HEK293T (cell line): Measurements from ENCODE around the gene HNRNPLL.
"Not testable (repeated sequence)": the region's sequence is repeated elsewhere in the genome, so short reads cannot be mapped to it uniquely, and the experiment has no call there.

ENCODE experiments used
- CTCF ChIA-PET: fragments of 350-600 bp; formaldehyde crosslinking; extraction: SDS; loops from one replicate; lab custom pipeline; 2021; ENCODE audit warnings: antibody characterized with exemption, inconsistent platforms; lab: Yijun Ruan, JAX
- POLR2A ChIA-PET: fragments of 350-600 bp; formaldehyde crosslinking; extraction: SDS; loops from one replicate; lab custom pipeline; 2020; ENCODE audit warnings: antibody characterized with exemption, inconsistent platforms; lab: Yijun Ruan, JAX
- DNase-seq: peaks from one replicate; pipeline ENCODE4 v3.0.0; 2012; ENCODE audit warnings: mixed read lengths; ENCODE audit errors: extremely low spot score
- ARNT ChIP-seq: fragments of 450-650 bp; IDR thresholded peaks from 2 replicates; pipeline ENCODE4 v1.6.1; 2017; ENCODE audit warnings: mild to moderate bottlenecking
- BHLHE40 ChIP-seq: fragments of 450-650 bp; IDR thresholded peaks from 2 replicates; pipeline ENCODE4 v1.6.1; 2016; ENCODE audit warnings: mild to moderate bottlenecking, moderate library complexity, borderline replicate concordance
- CTBP1 ChIP-seq: fragments of 450-650 bp; IDR thresholded peaks from 2 replicates; pipeline ENCODE4 v1.6.1; 2016; ENCODE audit warnings: borderline replicate concordance
- ELF4 ChIP-seq: fragments of 450-650 bp; IDR thresholded peaks from 2 replicates; pipeline ENCODE4 v1.6.1; 2017; ENCODE audit warnings: antibody characterized with exemption
- FOXA1 ChIP-seq: fragments of 450-650 bp; IDR thresholded peaks from 2 replicates; pipeline ENCODE4 v1.6.1; 2016; ENCODE audit warnings: mild to moderate bottlenecking
- FOXK2 ChIP-seq: fragments of 450-650 bp; IDR thresholded peaks from 2 replicates; pipeline ENCODE4 v1.6.1; 2016; ENCODE audit warnings: mild to moderate bottlenecking
- FOXM1 ChIP-seq: fragments of 450-650 bp; IDR thresholded peaks from 2 replicates; pipeline ENCODE4 v1.6.1; 2017; ENCODE audit warnings: mild to moderate bottlenecking, borderline replicate concordance
- HDGF ChIP-seq: fragments of 450-650 bp; IDR thresholded peaks from 2 replicates; pipeline ENCODE4 v1.6.1; 2017; ENCODE audit warnings: antibody characterized with exemption, borderline replicate concordance
- L3MBTL2 ChIP-seq: fragments of 450-650 bp; conservative IDR thresholded peaks from 2 replicates; pipeline ENCODE4 v1.6.1; 2016; ENCODE audit warnings: mild to moderate bottlenecking
- LEF1 ChIP-seq: fragments of 450-650 bp; IDR thresholded peaks from 2 replicates; pipeline ENCODE4 v1.6.1; 2017; ENCODE audit warnings: mild to moderate bottlenecking, borderline replicate concordance
- NFRKB ChIP-seq: fragments of 450-650 bp; IDR thresholded peaks from 2 replicates; pipeline ENCODE4 v1.6.1; 2016; ENCODE audit warnings: mild to moderate bottlenecking, moderate library complexity
- PKNOX1 ChIP-seq: fragments of 450-650 bp; IDR thresholded peaks from 2 replicates; pipeline ENCODE4 v1.6.1; 2016
- SP1 ChIP-seq: fragments of 450-650 bp; IDR thresholded peaks from 2 replicates; pipeline ENCODE4 v1.6.1; 2017
- SUZ12 ChIP-seq: fragments of 450-650 bp; IDR thresholded peaks from 2 replicates; pipeline ENCODE4 v1.6.1; 2016; ENCODE audit warnings: mild to moderate bottlenecking
- TARDBP ChIP-seq: fragments of 450-650 bp; IDR thresholded peaks from 2 replicates; pipeline ENCODE4 v1.6.1; 2016
- ZNF384 ChIP-seq: fragments of 450-650 bp; IDR thresholded peaks from 2 replicates; pipeline ENCODE4 v1.6.1; 2016

The HNRNPLL gene

GRCh38 chr2:38549071-38549704, 53.5 kb downstream of the HNRNPLL start:
- no peak for DNase-seq
- TF ChIP-seq FOXA1 (no peak), L3MBTL2 (no peak), ELF4 (no peak), HDGF (no peak), FOXM1 (no peak)
- ChIA-PET CTCF (interaction anchor here (1.3 kb wide), 1 partner anchor 13 kb away, joined by 4 read pairs; no protein-coding TSS in a partner anchor), POLR2A (no interaction called here)

GRCh38 chr2:38547791-38548190, 54.9 kb downstream of the HNRNPLL start:
- no peak for TF ChIP-seq FOXK2
- no peak for TF ChIP-seq NFRKB
- TF ChIP-seq FOXM1 = no peak
- TF ChIP-seq CTBP1 = no peak
- TF ChIP-seq ARNT = no peak
- no peak for TF ChIP-seq LEF1
- no peak for TF ChIP-seq FOXA1
- TF ChIP-seq HDGF = no peak
- TF ChIP-seq BHLHE40 = no peak
- no peak for TF ChIP-seq PKNOX1
- no peak for TF ChIP-seq TARDBP
- TF ChIP-seq SUZ12 = no peak
- no peak for TF ChIP-seq L3MBTL2
- TF ChIP-seq SP1 = no peak
- TF ChIP-seq ELF4 = no peak
- no peak for TF ChIP-seq ZNF384
- DNase-seq = no peak
- ChIA-PET POLR2A (interaction anchor here (0.7 kb wide), 1 partner anchor 204 kb away, joined by 3 read pairs; the partner anchor contains the start of gene SRSF7), CTCF (no interaction called here)

GRCh38 chr2:38546585-38546984, 56.1 kb downstream of the HNRNPLL start:
- DNase-seq = no peak
- ChIA-PET CTCF (no interaction called here), POLR2A (no interaction called here)
- TF ChIP-seq ARNT (no peak), PKNOX1 (no peak), HDGF (no peak), ELF4 (no peak), LEF1 (no peak), SUZ12 (no peak), FOXA1 (no peak)

- no peak for DNase-seq
- ChIA-PET CTCF (no interaction called here), POLR2A (interaction anchor here (1.2 kb wide), 1 partner anchor 205 kb away, joined by 4 read pairs; the partner anchor contains the start of gene SRSF7)
- TF ChIP-seq PKNOX1 (no peak), SUZ12 (no peak), SP1 (no peak), TARDBP (no peak), ELF4 (no peak), ZNF384 (no peak), CTBP1 (no peak), BHLHE40 (no peak), FOXA1 (no peak), ARNT (no peak), HDGF (no peak), L3MBTL2 (no peak), NFRKB (no peak), FOXK2 (no peak), FOXM1 (no peak), LEF1 (no peak)
Measured at GRCh38 chr2:38546064-38546463, 56.7 kb downstream of the HNRNPLL start.

- CTCF ChIA-PET, POLR2A ChIA-PET, DNase-seq: not testable (repeated sequence)
Measured at GRCh38 chr2:38542248-38542631, 60.5 kb downstream of the HNRNPLL start.

GRCh38 chr2:38540580-38541286, 62.0 kb downstream of the HNRNPLL start:
- ChIA-PET CTCF (interaction anchor here (1.3 kb wide), 1 partner anchor 63 kb away, joined by 3 read pairs; the partner anchor contains the start of gene HNRNPLL), POLR2A (interaction anchor here (1.7 kb wide), 1 partner anchor 211 kb away, joined by 7 read pairs; the partner anchor contains the start of gene SRSF7)
- TF ChIP-seq ARNT = no peak
- no peak for TF ChIP-seq CTBP1
- no peak for DNase-seq
